Measurements from ENCODE around the gene AGAP1.

DNA sequence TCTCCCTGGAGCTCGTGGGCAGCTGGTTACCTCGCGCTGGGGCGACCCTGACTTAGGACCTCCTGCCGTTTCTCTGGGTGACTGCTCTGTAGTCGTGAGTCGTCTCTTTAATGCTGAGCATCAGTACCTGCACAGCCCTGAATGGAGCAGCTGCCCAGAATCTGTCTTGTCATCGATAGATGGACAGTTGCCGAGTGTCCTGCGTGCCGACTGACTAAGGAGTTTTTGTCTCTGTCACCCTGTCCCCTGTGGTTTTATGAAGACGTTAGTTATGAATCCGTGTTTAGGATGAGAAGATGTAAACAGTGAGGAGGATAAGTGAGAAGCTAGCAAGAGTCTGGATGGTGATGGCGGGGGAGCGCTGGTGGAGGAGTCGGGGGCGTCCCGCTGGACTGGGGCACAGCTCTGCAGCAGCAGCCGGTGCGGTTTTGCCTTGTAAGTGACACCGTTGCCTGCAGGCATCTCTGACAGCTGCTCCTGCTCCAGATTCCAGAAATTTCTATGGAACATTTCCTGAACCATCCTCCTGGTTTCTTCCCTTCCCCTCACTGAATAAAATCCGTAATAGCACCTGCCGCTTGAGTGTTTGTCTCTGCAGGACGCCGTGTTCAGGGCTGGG, 13.3 kb downstream of the AGAP1 start:
- TF ChIP-seq CTCF (IDR thresholded peaks at IDR 0.05; ENCODE audit: insufficient read depth, low read depth, low read length): no peak
- TF ChIP-seq EZH2 (IDR thresholded peaks at IDR 0.05; ENCODE audit: insufficient read depth, low read length): no peak
